Vagina (tissue), 2 donors: Measurements from ENCODE around the gene EVPLL.
"Not testable (repeated sequence)": the region's sequence is repeated elsewhere in the genome, so short reads cannot be mapped to it uniquely, and the experiment has no call there.

Experiments used
- CTCF ChIP-seq, 3 experiments: fragments of 450-650 bp in 2 of 3; fragments of 200-600 bp in 1 of 3; sonication (generic) in 1 of 3; IDR thresholded peaks; one replicate each; pipeline ENCODE4 v1.5.1; 2017 to 2019; ENCODE audit warnings: antibody characterized with exemption in 3 of 3, mild to moderate bottlenecking in 2 of 3, moderate library complexity in 2 of 3
- POLR2A ChIP-seq, 2 donors: fragments of 450-650 bp; IDR thresholded peaks; one replicate each; pipeline ENCODE4 v1.6.1; 2017; ENCODE audit warnings: antibody characterized with exemption in 2 of 2, mild to moderate bottlenecking in 2 of 2, moderate library complexity in 2 of 2
- POLR2AphosphoS5 ChIP-seq, 2 donors: sonication (generic); formaldehyde crosslinking; IDR thresholded peaks; one replicate each; pipeline ENCODE4 v1.9.0; 2017; ENCODE audit warnings: antibody characterized with exemption in 2 of 2, mild to moderate bottlenecking in 2 of 2, low read depth in 1 of 2; ENCODE audit not compliant: insufficient read depth in 1 of 2

- TF ChIP-seq CTCF (IDR thresholded peaks at IDR 0.05); POLR2A (IDR thresholded peaks at IDR 0.05); POLR2AphosphoS5 (IDR thresholded peaks at IDR 0.05; ENCODE audit: insufficient read depth in 1 of 2, low read depth in 1 of 2): not testable (repeated sequence)
These were observed 4.4 kb upstream of the EVPLL start for GRCh38 chr17:18373181-18373580.
